Psoas muscle (tissue), 8 donors: ENCODE results near the gene WDR91. TPM values are rescaled to one million over a fixed set of nuclear protein-coding genes. Genes with fewer than 3 reads are reported as not detected.

Experiments used
- ATAC-seq, 4 donors: fragments of 200-7000 bp; cut with Tn5 transposase; one replicate each; pipeline ENCODE4 v1.9.1; 2020; ENCODE audit warnings: moderate library complexity in 3 of 4, mild to moderate bottlenecking in 2 of 4
- DNase-seq, 2 donors: peaks; one replicate each; pipeline ENCODE4 v3.0.0-alpha.2; 2020
- H3K27ac ChIP-seq: fragments of 200-600 bp; one replicate; pipeline ENCODE4 v1.8.0; 2022
- H3K27me3 ChIP-seq, 3 donors: fragments of 200-600 bp in 1 of 3; one replicate each; pipeline versions ENCODE4 v1.6.1 to v1.8.0; 2013 to 2022; ENCODE audit warnings: low read length in 2 of 3, mild to moderate bottlenecking in 2 of 3, moderate library complexity in 1 of 3; ENCODE audit not compliant: insufficient read depth in 3 of 3
- H3K36me3 ChIP-seq, 2 donors: fragments of 200-600 bp in 1 of 2; one replicate each; pipeline versions ENCODE4 v1.6.1 to v1.8.0; 2013 to 2022; ENCODE audit warnings: low read depth in 1 of 2, mild to moderate bottlenecking in 1 of 2, moderate library complexity in 1 of 2; ENCODE audit not compliant: insufficient read depth in 1 of 2
- H3K4me1 ChIP-seq: fragments of 200-600 bp; one replicate; pipeline ENCODE4 v1.8.0; 2022
- H3K4me3 ChIP-seq: fragments of 200-600 bp; one replicate; pipeline ENCODE4 v1.8.0; 2022; ENCODE audit warnings: mild to moderate bottlenecking
- H3K9me3 ChIP-seq: fragments of 200-600 bp; one replicate; pipeline ENCODE4 v1.8.0; 2022
- WGBS, 3 donors: extraction: QIAGEN DNeasy Blood & Tissue Kit; methylation state at CpG; one replicate each; pipeline versions ENCODE4 v1.1.6 to v1.1.7; 2013; 5-methylcytosine and 5-hydroxymethylcytosine counted together
- intact Hi-C, 2 donors: fragments of 100-400 bp; cut with DNase I; formaldehyde crosslinking; loops; one replicate each; pipeline versions ENCODE4 v1.11.0 to v1.14.2; 2022
- polyA plus RNA-seq, 3 donors: library from polyadenylated mRNA; stranded (reverse); fragments of 200-250 nt; gene quantifications; one replicate each; pipeline ENCODE4 v1.2.3, GENCODE V29; 2013
- total RNA-seq, 4 donors: library from RNA; stranded (reverse); fragmentation: NEBNext Ultra II Directional in 2 of 4; extraction: Animal tissue kit (Norgen Biotek cat#: 25700) in 2 of 4; gene quantifications; one replicate each; pipeline versions ENCODE4 v1.2.1 to v1.2.4, GENCODE V29; 2021 to 2023
- TF ChIP-seq, protein P1 (sequence below): fragments of 200-600 bp; IDR thresholded peaks from one replicate; pipeline ENCODE4 v1.8.0; 2022; ENCODE audit warnings: antibody characterized with exemption
- donor health status: healthy with polysubstance abuse.
- donor health status: DM: no; HTN: no; CAD: no; lungs with moderate emphysema.
- donor health status: Bipolar disorder and iron deficiency.
- donor health status: healthy.
- donor health status: DM: yes; HTN: yes; CAD: no.
- donor health status: DM: no; HTN: no; CAD: no.
- donor health status: DM: no; HTN: no; CAD: no.
- donor health status: DM: yes; HTN: yes; CAD: no.

WDR91 gene
- total and polyA plus RNA-seq, 7 donors: 2.7 to 23.6 (median 4.8) TPM

DNA sequence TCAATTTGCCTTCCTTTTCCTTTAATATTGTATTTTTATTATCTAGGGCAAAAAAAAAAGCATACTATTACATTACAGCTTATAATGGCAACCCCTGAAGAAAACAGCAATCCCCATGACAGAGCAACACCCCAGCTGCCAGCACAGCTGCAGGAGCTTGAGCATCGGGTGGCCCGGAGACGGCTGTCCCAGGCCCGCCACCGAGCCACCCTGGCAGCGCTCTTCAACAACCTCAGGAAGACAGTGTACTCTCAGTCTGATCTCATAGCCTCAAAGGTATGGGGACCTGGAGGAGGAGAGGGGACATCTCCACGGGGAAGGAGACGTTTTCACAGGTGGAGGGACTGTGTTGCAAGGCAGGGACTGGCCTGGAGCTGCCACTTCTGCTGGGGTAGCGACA lies 29.1 kb upstream of the WDR91 start:
- ATAC-seq: no peak
- TF ChIP-seq, protein P1, sequence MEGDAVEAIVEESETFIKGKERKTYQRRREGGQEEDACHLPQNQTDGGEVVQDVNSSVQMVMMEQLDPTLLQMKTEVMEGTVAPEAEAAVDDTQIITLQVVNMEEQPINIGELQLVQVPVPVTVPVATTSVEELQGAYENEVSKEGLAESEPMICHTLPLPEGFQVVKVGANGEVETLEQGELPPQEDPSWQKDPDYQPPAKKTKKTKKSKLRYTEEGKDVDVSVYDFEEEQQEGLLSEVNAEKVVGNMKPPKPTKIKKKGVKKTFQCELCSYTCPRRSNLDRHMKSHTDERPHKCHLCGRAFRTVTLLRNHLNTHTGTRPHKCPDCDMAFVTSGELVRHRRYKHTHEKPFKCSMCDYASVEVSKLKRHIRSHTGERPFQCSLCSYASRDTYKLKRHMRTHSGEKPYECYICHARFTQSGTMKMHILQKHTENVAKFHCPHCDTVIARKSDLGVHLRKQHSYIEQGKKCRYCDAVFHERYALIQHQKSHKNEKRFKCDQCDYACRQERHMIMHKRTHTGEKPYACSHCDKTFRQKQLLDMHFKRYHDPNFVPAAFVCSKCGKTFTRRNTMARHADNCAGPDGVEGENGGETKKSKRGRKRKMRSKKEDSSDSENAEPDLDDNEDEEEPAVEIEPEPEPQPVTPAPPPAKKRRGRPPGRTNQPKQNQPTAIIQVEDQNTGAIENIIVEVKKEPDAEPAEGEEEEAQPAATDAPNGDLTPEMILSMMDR: no peak
- intact Hi-C loops: no loop called here
- Histone ChIP-seq H3K4me3 (no peak overlapping the region), H3K36me3 (no peaks in the 10 kb centered on the region), H3K27me3 (no peaks in the 10 kb centered on the region), H3K9me3 (no peaks in the 10 kb centered on the region), H3K27ac (no peak overlapping the region), H3K4me1 (no peaks in the 10 kb centered on the region)
- DNase-seq: no peak
- 37 to 60% (median 46%) methylated on average over 9 of the region's 9 CpGs for WGBS, 3 donors

DNA sequence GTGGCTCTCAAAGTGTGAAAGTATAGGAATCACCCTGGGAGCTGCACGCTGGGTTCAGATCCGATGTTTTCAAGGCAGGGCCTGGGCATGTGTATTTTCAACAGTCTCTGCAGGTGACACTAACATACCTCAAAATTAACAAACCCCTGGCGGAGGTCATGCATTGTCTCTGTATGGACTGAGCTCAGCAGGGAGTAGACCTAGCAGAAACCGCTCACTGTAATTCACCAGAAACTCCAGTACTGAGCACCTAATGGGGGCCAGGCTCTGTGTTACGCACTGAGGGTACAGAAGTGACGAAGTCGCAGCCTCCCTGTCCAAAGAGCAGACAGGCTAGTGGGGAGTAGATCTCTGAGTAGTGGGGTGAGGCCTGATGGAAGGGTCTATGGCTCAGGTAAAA lies 27.9 kb upstream of the WDR91 start:
- Histone ChIP-seq H3K27ac (no peak overlapping the region), H3K4me3 (no peak overlapping the region), H3K36me3 (no peaks in the 10 kb centered on the region), H3K4me1 (no peaks in the 10 kb centered on the region), H3K27me3 (no peaks in the 10 kb centered on the region), H3K9me3 (no peaks in the 10 kb centered on the region)
- 93 to 94% (median 93%) methylated on average over 7 of the region's 7 CpGs for WGBS, 3 donors
- TF ChIP-seq, protein P1: no peak
- DNase-seq (no peak), ATAC-seq (no peak)
- intact Hi-C loops: no loop called here

DNA sequence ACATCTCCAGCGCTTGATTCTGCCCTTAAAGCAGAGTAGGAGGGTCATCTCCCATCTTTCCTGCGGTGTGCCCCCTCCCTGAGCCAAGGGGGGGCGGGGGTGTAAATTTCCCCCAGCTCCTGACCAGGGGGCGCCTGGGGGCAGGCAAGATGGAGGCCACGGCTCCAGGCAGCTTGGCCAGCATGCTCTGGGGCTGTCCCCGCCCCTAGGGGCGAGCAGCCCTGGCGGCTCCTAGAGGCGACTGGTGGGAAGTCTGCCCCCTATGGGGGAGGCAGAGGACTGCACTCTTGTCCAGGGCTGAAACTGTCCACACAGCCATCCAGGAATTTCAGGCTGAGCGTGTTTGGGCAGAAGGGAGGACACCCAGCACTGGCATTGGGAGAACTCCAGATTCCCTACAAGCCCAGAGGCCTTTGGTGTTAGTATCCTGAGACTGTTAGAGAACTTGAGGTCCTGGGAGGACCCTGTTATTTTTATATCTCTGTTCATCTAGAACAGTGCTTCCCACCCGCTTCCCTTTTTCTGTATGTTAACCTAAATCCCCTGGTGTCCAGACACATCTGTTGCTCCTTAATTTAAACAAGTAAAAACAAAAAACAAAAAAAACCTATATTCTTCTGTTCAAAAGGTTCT lies 26.9 kb upstream of the WDR91 start:
- ATAC-seq (no peak), DNase-seq (no peak)
- Histone ChIP-seq H3K36me3 (no peaks in the 10 kb centered on the region), H3K27me3 (no peaks in the 10 kb centered on the region), H3K27ac (no peak overlapping the region), H3K4me1 (no peaks in the 10 kb centered on the region), H3K4me3 (no peak overlapping the region), H3K9me3 (no peaks in the 10 kb centered on the region)
- WGBS, 3 donors: 89 to 92% (median 89%) methylated on average over 11 of the region's 11 CpGs
- intact Hi-C loops: no loop called here
- TF ChIP-seq, protein P1: peak; percentile 12

DNA sequence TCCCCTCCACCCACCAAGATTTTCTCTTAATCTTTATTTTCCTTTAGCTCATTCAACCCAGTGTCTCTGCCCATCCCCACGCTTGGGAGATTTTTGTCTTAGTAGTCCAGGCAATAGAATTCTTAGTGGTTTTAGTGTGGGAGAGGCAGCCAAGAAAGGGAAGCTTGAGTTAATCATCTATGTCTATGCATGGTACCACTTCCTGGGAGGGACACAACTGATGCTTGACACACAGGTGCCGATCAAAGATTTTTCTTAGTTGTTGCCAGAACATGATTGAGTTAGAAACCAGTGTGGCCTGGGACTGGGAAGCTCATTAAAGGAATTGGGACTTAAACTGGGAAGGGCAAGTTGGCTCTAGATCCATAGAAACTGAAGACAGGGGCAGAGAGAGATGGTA lies 25.4 kb upstream of the WDR91 start:
- intact Hi-C loops: no loop called here
- H3K4me3 ChIP-seq: no peak overlapping the region
- no peak for ATAC-seq
- no peak overlapping the region for H3K27ac ChIP-seq
- no peak for DNase-seq
- WGBS, 3 donors: 82 to 88% (median 86%) methylated on average over 2 of the region's 2 CpGs
- H3K27me3 ChIP-seq: no peaks in the 10 kb centered on the region
- TF ChIP-seq, protein P1: no peak
- H3K9me3 ChIP-seq: no peaks in the 10 kb centered on the region
- H3K36me3 ChIP-seq: no peaks in the 10 kb centered on the region
- no peaks in the 10 kb centered on the region for H3K4me1 ChIP-seq

DNA sequence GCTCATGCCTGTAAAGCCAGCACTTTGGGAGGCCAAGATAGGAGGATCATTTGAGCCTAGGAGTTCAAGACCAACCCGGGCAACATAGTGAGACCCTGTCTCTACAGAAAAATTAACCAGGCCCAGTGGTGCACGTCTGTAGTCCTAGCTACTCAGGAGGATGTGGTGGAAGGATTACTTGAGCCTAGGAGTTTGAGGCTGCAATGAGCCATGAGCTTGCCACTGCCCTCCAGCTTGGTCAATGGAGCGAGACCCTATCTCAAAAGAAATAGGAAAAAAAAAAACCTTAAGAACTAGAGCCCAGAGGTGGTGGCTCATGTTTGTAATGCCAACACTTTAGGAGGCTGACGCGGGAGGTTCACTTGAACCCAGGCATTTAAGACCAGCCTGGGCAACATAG lies 24.5 kb upstream of the WDR91 start:
- Histone ChIP-seq H3K4me3 (no peak overlapping the region), H3K27me3 (no peaks in the 10 kb centered on the region), H3K36me3 (no peaks in the 10 kb centered on the region), H3K9me3 (no peaks in the 10 kb centered on the region), H3K4me1 (no peaks in the 10 kb centered on the region), H3K27ac (no peak overlapping the region)
- 95 to 97% (median 96%) methylated on average over 5 of the region's 5 CpGs for WGBS, 3 donors
- intact Hi-C loops: no loop called here
- TF ChIP-seq, protein P1: no peak
- DNase-seq: no peak
- ATAC-seq: no peak
